OCI-LY3 (cell line): ENCODE results near the gene OR6B1.

Source experiments
- H2AFZ ChIP-seq: fragments of 200-600, 300-600 bp; shearing (Covaris generic); 2 replicates; pipeline ENCODE4 v1.6.0; 2014; ENCODE audit warnings: antibody characterized with exemption, low read depth, low read length
- H3K27ac ChIP-seq: fragments of 200-600, 300-600 bp; sonication (generic); 2 replicates; pipeline ENCODE4 v1.5.1; 2014; ENCODE audit warnings: mild to moderate bottlenecking, low read length, moderate library complexity, mixed read lengths
- H3K27me3 ChIP-seq: fragments of 200-600, 300-600 bp; sonication (generic); 2 replicates; pipeline ENCODE4 v1.6.1; 2014; ENCODE audit warnings: low read depth, low read length, mixed read lengths
- H3K36me3 ChIP-seq: fragments of 200-600, 300-600 bp; sonication (generic); replicated peaks from 2 replicates; pipeline ENCODE3; 2014; ENCODE audit warnings: low read depth, low read length, mixed read lengths
- H3K4me1 ChIP-seq: fragments of 300-600, 200-600 bp; sonication (generic); 2 replicates; pipeline ENCODE4 v1.6.1; 2014; ENCODE audit warnings: low read length, mixed read lengths
- H3K4me2 ChIP-seq: fragments of 200-600, 300-600 bp; sonication (generic); 2 replicates; pipeline ENCODE4 v1.6.1; 2014; ENCODE audit warnings: low read length, mixed read lengths
- H3K4me3 ChIP-seq: fragments of 300-600, 200-600 bp; sonication (generic); 2 replicates; pipeline ENCODE4 v1.5.1; 2014; ENCODE audit warnings: antibody characterized with exemption, mild to moderate bottlenecking, low read length, moderate library complexity
- H3K79me2 ChIP-seq: fragments of 300-600, 200-600 bp; shearing (Covaris generic); 2 replicates; pipeline ENCODE4 v1.6.1; 2014; ENCODE audit warnings: mild to moderate bottlenecking, low read length, mixed read lengths
- H3K9ac ChIP-seq: fragments of 300-600, 200-600 bp; shearing (Covaris generic); 2 replicates; pipeline ENCODE4 v1.6.0; 2014; ENCODE audit warnings: mild to moderate bottlenecking, low read length, moderate library complexity
- H3K9me3 ChIP-seq: fragments of 200-600, 300-600 bp; shearing (Covaris generic); 2 replicates; pipeline ENCODE4 v1.6.1; 2014; ENCODE audit warnings: low read length, mixed read lengths; ENCODE audit not compliant: insufficient read depth
- H4K20me1 ChIP-seq: fragments of 200-600, 300-600 bp; sonication (generic); 2 replicates; pipeline ENCODE4 v1.6.1; 2016; ENCODE audit warnings: low read length, mixed read lengths; ENCODE audit not compliant: insufficient read depth
- CTCF ChIP-seq: fragments of 200-600, 300-600 bp; sonication (generic); IDR thresholded peaks from 2 replicates; pipeline ENCODE4 v1.5.1; 2014; ENCODE audit warnings: antibody characterized with exemption, low read length, low read depth
- EZH2phosphoT487 ChIP-seq: fragments of 200-600 bp; shearing (Covaris generic); IDR thresholded peaks from 2 replicates; pipeline ENCODE4 v1.6.1; 2018; ENCODE audit warnings: antibody characterized with exemption, mixed run types, low read depth

Gene OR6B1

GRCh38 chr7:143973870-143974416 is 26.2 kb upstream of the OR6B1 start:
- Histone ChIP-seq H3K4me2 (no peak overlapping the region), H2AFZ (no peak overlapping the region), H3K9me3 (no peaks in the 10 kb centered on the region), H3K27ac (no peak overlapping the region), H3K4me1 (no peaks in the 10 kb centered on the region), H3K9ac (no peak overlapping the region), H3K4me3 (no peak overlapping the region), H3K79me2 (no peaks in the 10 kb centered on the region), H4K20me1 (no peaks in the 10 kb centered on the region), H3K36me3 (no peaks in the 10 kb centered on the region), H3K27me3 (no peaks in the 10 kb centered on the region)
- TF ChIP-seq EZH2phosphoT487 = no peak
- TF ChIP-seq CTCF = no peak

GRCh38 chr7:143974459-143974858 is 25.7 kb upstream of the OR6B1 start:
- Histone ChIP-seq H2AFZ (no peak overlapping the region), H3K27ac (no peak overlapping the region), H3K79me2 (no peaks in the 10 kb centered on the region), H3K4me2 (no peak overlapping the region), H3K4me3 (no peak overlapping the region), H3K9ac (no peak overlapping the region), H3K27me3 (no peaks in the 10 kb centered on the region), H4K20me1 (no peaks in the 10 kb centered on the region), H3K9me3 (no peaks in the 10 kb centered on the region), H3K4me1 (peaks cover 3% of the 10 kb centered on the region; the same call in 1 of the 2 replicates), H3K36me3 (no peaks in the 10 kb centered on the region)
- TF ChIP-seq EZH2phosphoT487 (no peak), CTCF (no peak)

- Histone ChIP-seq H2AFZ (no peak overlapping the region), H3K4me2 (no peak overlapping the region), H3K4me3 (no peak overlapping the region), H3K9me3 (no peaks in the 10 kb centered on the region), H3K36me3 (no peaks in the 10 kb centered on the region), H4K20me1 (no peaks in the 10 kb centered on the region), H3K4me1 (peaks cover 3% of the 10 kb centered on the region; the same call in 1 of the 2 replicates), H3K9ac (no peak overlapping the region), H3K27me3 (no peaks in the 10 kb centered on the region), H3K79me2 (no peaks in the 10 kb centered on the region), H3K27ac (no peak overlapping the region)
- TF ChIP-seq CTCF (peak; percentile 12; the same call in 1 of the 2 replicates), EZH2phosphoT487 (no peak)
These were observed 24.5 kb upstream of the OR6B1 start for GRCh38 chr7:143975617-143976016.

GRCh38 chr7:143978585-143978984 is 21.5 kb upstream of the OR6B1 start:
- Histone ChIP-seq H4K20me1 (no peaks in the 10 kb centered on the region), H3K27me3 (no peaks in the 10 kb centered on the region), H3K9me3 (no peaks in the 10 kb centered on the region), H3K4me2 (no peak overlapping the region), H3K4me3 (no peak overlapping the region), H3K27ac (no peak overlapping the region), H3K36me3 (no peaks in the 10 kb centered on the region), H3K4me1 (peaks cover 3% of the 10 kb centered on the region; the same call in 1 of the 2 replicates), H3K79me2 (no peaks in the 10 kb centered on the region), H3K9ac (no peak overlapping the region), H2AFZ (no peak overlapping the region)
- no peak for TF ChIP-seq CTCF
- no peak for TF ChIP-seq EZH2phosphoT487
